Measurements from ENCODE around the gene SYNDIG1.

Gene SYNDIG1

DNA sequence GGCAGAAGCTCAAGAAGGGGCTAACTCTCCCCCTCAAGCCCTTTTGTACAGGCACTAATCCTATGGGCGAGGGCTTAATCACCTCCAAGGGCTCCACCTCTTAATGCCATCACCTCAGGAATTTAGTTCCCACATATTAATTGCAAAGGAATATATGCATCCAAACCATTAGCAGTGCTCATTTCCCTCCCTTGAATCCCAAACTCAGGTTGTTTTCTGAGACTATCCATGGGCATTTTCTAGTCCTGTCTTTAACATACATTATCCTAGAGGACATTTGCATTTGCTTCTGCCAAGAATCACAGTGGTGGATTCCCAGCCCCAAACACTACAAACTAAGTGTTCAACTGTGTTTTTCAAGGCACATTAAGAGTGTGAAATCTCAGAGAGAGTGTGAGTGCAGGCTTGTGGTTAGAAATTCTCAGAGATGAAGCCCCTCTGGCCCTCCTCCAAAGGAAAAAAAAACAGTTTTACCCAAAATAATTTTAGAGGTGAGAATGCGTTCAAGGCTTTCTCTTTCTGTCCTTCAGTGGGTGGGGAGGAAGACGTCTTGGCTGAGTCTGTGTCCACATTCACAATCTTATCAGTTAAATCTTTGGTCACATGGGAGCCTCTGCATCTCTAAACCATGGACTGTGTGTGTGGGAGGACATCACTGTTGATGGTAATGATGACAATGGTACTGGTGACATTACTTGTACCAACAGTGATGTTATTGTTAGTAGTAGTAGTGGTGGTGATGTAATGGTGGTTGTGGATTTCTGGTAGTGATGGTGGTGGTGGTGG lies 59.3 kb downstream of the SYNDIG1 start:
- no peak for DNase-seq (ENCODE audit: low read depth)

- no peak for DNase-seq (ENCODE audit: low read depth)
Observed at GRCh38 chr20:24529369-24529719, 59.9 kb downstream of the SYNDIG1 start.

GRCh38 chr20:24530131-24530680 lies 60.8 kb downstream of the SYNDIG1 start:
- DNase-seq (ENCODE audit: low read depth) = no peak

GRCh38 chr20:24531202-24531601 lies 61.8 kb downstream of the SYNDIG1 start:
- DNase-seq (ENCODE audit: low read depth) = no peak

- DNase-seq (ENCODE audit: low read depth) = no peak
Observed at GRCh38 chr20:24531631-24532419, 62.4 kb downstream of the SYNDIG1 start.

- DNase-seq (ENCODE audit: low read depth) = no peak
Observed at GRCh38 chr20:24533449-24533848, 64.0 kb downstream of the SYNDIG1 start.

DNA sequence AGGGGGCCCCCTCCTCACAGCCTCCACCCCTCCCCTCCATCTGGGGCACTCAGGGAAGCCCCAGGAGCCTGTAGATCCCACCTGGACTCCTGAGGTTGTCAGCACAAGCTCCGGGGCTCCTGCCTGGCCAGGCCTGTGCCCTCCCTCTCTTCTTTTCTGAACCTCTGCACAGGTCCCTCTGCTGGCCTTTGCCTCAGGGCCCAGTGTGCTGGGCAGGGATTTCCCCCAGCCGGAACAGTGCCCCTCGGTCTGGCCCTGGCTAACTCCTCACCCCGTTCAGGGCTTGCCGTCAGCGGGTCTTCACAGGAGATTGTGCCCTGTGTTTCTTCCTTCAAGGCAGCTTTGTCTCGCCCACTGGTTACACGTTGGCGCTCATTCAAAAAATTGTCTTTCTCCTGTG lies 64.9 kb downstream of the SYNDIG1 start:
- no peak for DNase-seq (ENCODE audit: low read depth)

- no peak for DNase-seq (ENCODE audit: low read depth)
Observed at GRCh38 chr20:24535941-24536730, 66.7 kb downstream of the SYNDIG1 start.

DNA sequence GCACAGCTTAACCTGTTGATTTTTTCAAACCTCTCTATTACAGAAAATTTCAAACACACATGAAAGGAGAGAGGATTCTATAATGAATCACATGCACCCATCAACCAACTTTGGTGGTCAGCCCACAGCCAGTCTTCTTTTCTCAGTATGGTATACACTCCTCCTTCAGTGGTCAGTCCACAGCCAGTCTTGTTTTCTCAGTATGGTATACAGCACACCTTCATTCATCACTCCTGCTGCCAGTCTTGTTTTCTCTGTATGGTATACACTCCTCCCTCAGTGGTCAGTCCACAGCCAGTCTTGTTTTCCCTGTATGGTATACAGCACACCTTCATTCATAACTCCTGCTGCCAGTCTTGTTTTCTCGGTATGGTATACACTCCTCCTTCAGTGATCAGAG lies 67.8 kb downstream of the SYNDIG1 start:
- no peak for DNase-seq (ENCODE audit: low read depth)

DNA sequence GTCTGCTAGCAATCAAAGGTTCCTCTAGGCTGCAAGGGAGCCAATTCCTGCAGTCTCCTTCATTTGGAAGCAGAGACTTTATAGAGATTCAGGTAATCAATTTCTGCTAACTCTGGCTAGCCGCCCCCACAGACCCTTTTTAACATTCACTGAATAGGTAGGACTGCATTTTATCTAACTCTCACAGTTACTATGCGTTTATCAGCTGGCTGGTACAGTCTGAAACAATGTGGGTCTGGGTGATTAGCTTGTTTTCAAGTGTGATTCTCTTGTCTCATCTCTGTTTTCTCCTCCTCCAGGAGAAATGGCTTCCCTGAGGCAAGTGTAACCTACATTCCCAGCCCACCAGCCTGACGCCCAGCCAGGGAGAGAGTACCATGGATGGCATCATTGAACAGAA lies 73.3 kb downstream of the SYNDIG1 start:
- no peak for DNase-seq (ENCODE audit: low read depth)

DNA sequence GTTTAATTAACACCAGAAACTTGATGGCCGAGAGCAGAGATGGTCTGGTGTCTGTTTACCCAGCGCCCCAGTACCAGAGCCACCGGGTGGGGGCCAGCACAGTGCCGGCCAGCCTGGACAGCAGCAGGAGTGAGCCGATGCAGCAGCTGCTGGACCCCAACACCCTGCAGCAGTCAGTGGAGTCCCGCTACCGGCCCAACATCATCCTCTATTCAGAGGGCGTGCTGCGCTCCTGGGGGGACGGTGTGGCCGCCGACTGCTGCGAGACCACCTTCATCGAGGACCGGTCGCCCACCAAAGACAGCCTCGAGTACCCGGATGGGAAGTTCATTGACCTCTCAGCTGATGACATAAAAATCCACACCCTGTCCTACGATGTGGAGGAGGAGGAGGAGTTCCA lies 73.7 kb downstream of the SYNDIG1 start:
- DNase-seq (ENCODE audit: low read depth) = no peak

GRCh38 chr20:24543741-24544140 lies 74.3 kb downstream of the SYNDIG1 start:
- DNase-seq (ENCODE audit: low read depth) = no peak

DNA sequence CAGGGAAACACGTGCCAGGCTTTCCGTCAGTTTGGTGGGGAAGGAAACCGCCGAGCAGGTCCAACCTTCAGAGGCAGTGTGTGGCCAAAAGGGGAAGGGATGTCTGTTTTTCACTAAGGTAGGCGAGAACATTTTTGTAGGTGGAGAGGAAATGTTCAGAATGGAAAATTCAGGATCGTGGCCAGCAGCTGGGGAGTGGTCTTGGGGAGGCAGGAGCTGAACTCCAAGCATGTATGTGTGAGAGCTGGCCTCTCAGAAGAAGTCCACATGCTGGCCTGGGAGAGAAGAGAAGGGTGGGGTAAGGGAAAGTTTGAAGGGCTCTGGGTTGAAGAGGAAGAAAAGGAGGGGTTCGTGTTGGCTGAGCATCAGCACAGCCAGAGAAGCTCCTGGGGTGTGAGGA lies 74.9 kb downstream of the SYNDIG1 start:
- DNase-seq (ENCODE audit: low read depth) = no peak

- no peak for DNase-seq (ENCODE audit: low read depth)
Observed at GRCh38 chr20:24545168-24545567, 75.7 kb downstream of the SYNDIG1 start.

DNA sequence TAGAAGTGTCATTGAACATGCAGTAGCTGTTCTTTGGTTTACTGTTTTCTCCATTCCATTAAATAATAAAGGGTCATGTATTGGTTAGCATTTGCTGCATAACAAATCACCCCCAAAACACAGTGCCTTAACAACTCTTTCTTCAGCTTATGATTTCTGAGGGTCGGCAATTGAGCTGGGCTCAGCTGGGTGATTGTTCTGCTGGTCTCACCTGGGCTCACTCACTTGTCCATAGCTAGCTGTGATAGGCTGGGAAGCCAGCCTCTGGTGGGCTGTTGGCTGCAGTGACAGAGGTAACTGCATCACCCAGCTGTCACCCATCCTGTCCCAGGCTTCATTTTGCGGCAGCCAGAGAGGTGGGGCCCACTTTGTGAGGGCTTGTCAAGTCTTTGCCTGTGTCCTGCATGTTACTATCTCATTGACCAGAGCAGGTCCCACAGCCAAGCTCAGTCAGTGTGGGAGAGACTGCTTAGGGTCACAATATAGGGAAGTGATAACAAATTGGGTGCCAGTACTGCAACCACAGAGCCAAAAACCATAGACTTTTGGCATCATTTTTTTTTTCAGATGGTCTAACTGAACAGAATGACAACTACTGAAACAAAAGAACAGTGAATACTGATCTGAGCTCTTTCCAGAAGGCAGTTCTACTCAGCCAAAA lies 76.9 kb downstream of the SYNDIG1 start:
- DNase-seq (ENCODE audit: low read depth) = no peak

- DNase-seq (ENCODE audit: low read depth) = no peak
Observed at GRCh38 chr20:24547967-24548366, 78.5 kb downstream of the SYNDIG1 start.

DNA sequence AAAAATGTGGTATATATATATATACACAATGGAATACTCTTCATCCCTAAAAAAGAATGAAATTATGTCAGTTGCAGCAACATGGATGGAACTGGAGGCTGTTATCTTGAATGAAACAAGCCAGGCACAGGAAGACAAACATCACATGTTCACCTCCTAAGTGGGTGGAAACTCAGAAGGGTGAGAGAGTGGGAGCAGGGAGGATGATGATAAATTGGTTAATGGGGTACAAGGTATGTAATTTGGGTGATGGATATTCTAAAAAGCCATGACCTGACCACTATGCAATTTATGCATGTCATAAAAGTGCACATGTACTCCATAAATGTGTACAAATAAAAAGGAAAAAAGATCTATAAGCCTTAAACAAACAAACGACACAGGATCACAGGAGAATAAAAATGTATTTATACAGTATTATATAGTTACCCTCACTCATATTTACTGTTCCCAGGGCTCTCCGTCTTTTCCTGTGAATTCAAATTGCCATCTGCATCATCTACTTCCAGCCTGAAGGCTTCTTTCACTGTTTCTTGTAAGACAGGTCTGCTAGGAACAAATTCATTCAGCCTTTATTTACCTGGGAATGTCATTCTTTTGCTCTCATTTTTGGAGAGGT lies 89.8 kb downstream of the SYNDIG1 start:
- DNase-seq (ENCODE audit: low read depth) = no peak

- DNase-seq (ENCODE audit: low read depth) = no peak
Observed at GRCh38 chr20:24560571-24561491, 91.4 kb downstream of the SYNDIG1 start.

DNA sequence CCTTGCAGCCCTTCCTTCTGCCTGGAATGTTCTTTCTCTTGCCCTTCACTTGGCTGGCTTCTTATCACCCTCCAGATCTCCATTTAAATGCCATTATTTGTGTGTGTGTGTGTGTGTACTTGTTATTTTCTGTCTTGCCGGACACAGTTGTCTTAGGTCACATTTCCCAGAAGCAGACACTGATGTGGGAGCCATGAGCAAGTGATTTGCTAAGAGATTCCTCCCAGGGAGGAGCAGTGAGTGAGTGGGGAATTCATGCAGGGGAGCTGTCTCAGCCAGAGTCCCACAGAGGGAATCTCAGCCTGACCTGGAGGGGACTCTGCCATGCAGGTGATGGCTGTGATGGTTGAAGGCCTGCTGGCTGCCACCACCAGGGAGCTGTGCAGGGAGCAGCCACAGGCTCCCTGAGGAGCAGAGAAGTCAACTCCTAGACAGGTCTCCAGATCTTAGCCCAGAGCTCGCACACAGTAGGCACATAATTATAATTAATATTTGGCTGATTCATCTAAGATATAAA lies 96.5 kb downstream of the SYNDIG1 start:
- no peak for DNase-seq (ENCODE audit: low read depth)

- no peak for DNase-seq (ENCODE audit: low read depth)
Observed at GRCh38 chr20:24566656-24567055, 97.2 kb downstream of the SYNDIG1 start.

Data from activated T-helper 1 cell treated with Interleukin-2 at 50 U/mL for 16 hours (primary cell).